GM19397 (cell line): ENCODE measurements around the gene TSPO2.

Experiments
- ATAC-seq: cut with Tn5 transposase; IDR thresholded peaks from one replicate; pipeline ENCODE4 v1.9.1; 2021; ENCODE audit warnings: mild to moderate bottlenecking, moderate library complexity; ENCODE audit not compliant: unreplicated experiment

TSPO2 gene

GRCh38 chr6:41073203-41073967 lies 31.1 kb downstream of the TSPO2 start:
- ATAC-seq, result peak; percentile 20

- ATAC-seq, result no peak
Observed at GRCh38 chr6:41073968-41074691, 31.9 kb downstream of the TSPO2 start.

- ATAC-seq, result no peak
Observed at GRCh38 chr6:41074692-41075436, 32.6 kb downstream of the TSPO2 start.

GRCh38 chr6:41075651-41076626 lies 33.7 kb downstream of the TSPO2 start:
- ATAC-seq, result no peak

- no peak for ATAC-seq
Observed at GRCh38 chr6:41077536-41077935, 35.3 kb downstream of the TSPO2 start.

- no peak for ATAC-seq
Observed at GRCh38 chr6:41078101-41078500, 35.8 kb downstream of the TSPO2 start.

GRCh38 chr6:41079080-41079479 lies 36.8 kb downstream of the TSPO2 start:
- ATAC-seq, result no peak

- no peak for ATAC-seq
Observed at GRCh38 chr6:41080621-41081020, 38.4 kb downstream of the TSPO2 start.

- ATAC-seq, result no peak
Observed at GRCh38 chr6:41083072-41083471, 40.8 kb downstream of the TSPO2 start.

- no peak for ATAC-seq
Observed at GRCh38 chr6:41085182-41085581, 42.9 kb downstream of the TSPO2 start.

- ATAC-seq, result no peak
Observed at GRCh38 chr6:41088451-41088850, 46.2 kb downstream of the TSPO2 start.

GRCh38 chr6:41090841-41091761 lies 48.8 kb downstream of the TSPO2 start:
- ATAC-seq, result no peak

GRCh38 chr6:41092421-41093140 lies 50.3 kb downstream of the TSPO2 start:
- no peak for ATAC-seq

- no peak for ATAC-seq
Observed at GRCh38 chr6:41093729-41094128, 51.5 kb downstream of the TSPO2 start.
